ENCODE data around the gene MLX.

- TF ChIP-seq CTCF (IDR thresholded peaks at IDR 0.05; ENCODE audit: low read depth, low read length) (no peak), EZH2phosphoT487 (IDR thresholded peaks at IDR 0.05; ENCODE audit: low read depth) (no peak)
Observed at GRCh38 chr17:42553866-42554249, 13.0 kb upstream of the MLX start.
